K562 (cell line): ENCODE data around the gene HSF5. TPM values are rescaled to one million over a fixed set of nuclear protein-coding genes. Genes with fewer than 3 reads are reported as not detected.
A peak's percentile ranks its signal among the peaks of the same experiment; 100 is the strongest.

Source experiments
- AFF4 ChIP-seq: sonication (generic); formaldehyde crosslinking; IDR thresholded peaks from 2 replicates; pipeline ENCODE4 v1.8.0; 2023; ENCODE audit warnings: mild to moderate bottlenecking, missing genetic modification reagents
- CBX3 ChIP-seq, 2 experiments: IDR thresholded peaks; 1 replicate in 1 of 2; 2 replicates in 1 of 2; pipeline ENCODE4 v1.6.1; 2012; ENCODE audit warnings: inconsistent platforms in 2 of 2, low read length in 2 of 2, borderline replicate concordance in 1 of 2, control low read depth in 1 of 2
- CC2D1A ChIP-seq: fragments of 450-650 bp; IDR thresholded peaks from 2 replicates; pipeline ENCODE4 v1.6.1; 2017; ENCODE audit warnings: mild to moderate bottlenecking
- ELF2 ChIP-seq: fragments of 250-450 bp; sonication (Bioruptor Pico); IDR thresholded peaks from 2 replicates; pipeline ENCODE4 v1.5.0; 2021; ENCODE audit warnings: mild to moderate bottlenecking
- FUS ChIP-seq: fragments of 200-400 bp; formaldehyde crosslinking; optimal IDR thresholded peaks from 2 replicates; pipeline ENCODE3; 2017; ENCODE audit warnings: low read depth, low read length
- GABPB2 ChIP-seq: fragments of 250-450 bp; sonication (Bioruptor Pico); conservative IDR thresholded peaks from 2 replicates; pipeline ENCODE4 v1.5.1; 2021; ENCODE audit warnings: mild to moderate bottlenecking
- GATAD2A ChIP-seq: fragments of 450-650 bp; IDR thresholded peaks from 2 replicates; pipeline ENCODE4 v1.6.1; 2017
- GTF2E2 ChIP-seq: fragments of 200-800 bp; sonication (Bioruptor generic); IDR thresholded peaks from 2 replicates; pipeline ENCODE4 v1.6.1; 2016; ENCODE audit warnings: missing genetic modification characterization, missing compliant biosample characterization
- HDAC1 ChIP-seq, 2 experiments: fragments of 450-650 bp; IDR thresholded peaks; 2 replicates each; pipeline ENCODE4 v1.6.1; 2016 to 2017; ENCODE audit warnings: inconsistent platforms in 1 of 2, mild to moderate bottlenecking in 1 of 2, moderate library complexity in 1 of 2
- HEY1 ChIP-seq: fragments of 250-450 bp; sonication (Bioruptor Pico); IDR thresholded peaks from 2 replicates; pipeline ENCODE4 v1.5.0; 2020; ENCODE audit warnings: mild to moderate bottlenecking, moderate library complexity, borderline replicate concordance
- MYNN ChIP-seq, 2 experiments: sonication (generic); formaldehyde crosslinking in 1 of 2; IDR thresholded peaks; 2 replicates each; pipeline versions ENCODE4 v1.5.0 to v1.6.1; 2016 to 2020; ENCODE audit warnings: antibody characterized with exemption in 1 of 2, missing genetic modification reagents in 1 of 2
- NR2C2 ChIP-seq, 2 experiments: fragments of 200-800 bp in 1 of 2; sonication (Bioruptor generic) in 1 of 2; sonication (generic) in 1 of 2; formaldehyde crosslinking in 1 of 2; IDR thresholded peaks; 2 replicates each; pipeline versions ENCODE4 v1.6.1 to v1.8.0; 2016 to 2022; ENCODE audit warnings: mild to moderate bottlenecking in 1 of 2, missing compliant biosample characterization in 1 of 2, missing genetic modification characterization in 1 of 2, missing genetic modification reagents in 1 of 2
- PML ChIP-seq: IDR thresholded peaks from 2 replicates; pipeline ENCODE4 v1.6.1; 2012; ENCODE audit warnings: low read length, inconsistent platforms
- RBM15 ChIP-seq: fragments of 200-400 bp; formaldehyde crosslinking; IDR thresholded peaks from 2 replicates; pipeline ENCODE4 v1.6.1; 2018; ENCODE audit warnings: mild to moderate bottlenecking, low read length, moderate library complexity; ENCODE audit not compliant: insufficient read depth
- SIN3B ChIP-seq: fragments of 450-650 bp; IDR thresholded peaks from 2 replicates; pipeline ENCODE4 v1.6.1; 2017; ENCODE audit warnings: low read depth, mild to moderate bottlenecking, moderate library complexity
- STAT6 ChIP-seq: sonication (generic); formaldehyde crosslinking; IDR thresholded peaks from 2 replicates; pipeline ENCODE4 v1.8.1; 2023; ENCODE audit warnings: mild to moderate bottlenecking, missing genetic modification reagents
- USF1 ChIP-seq: sonication (generic); formaldehyde crosslinking; IDR thresholded peaks from 2 replicates; pipeline ENCODE4 v1.9.0; 2022; ENCODE audit warnings: mild to moderate bottlenecking, missing genetic modification reagents
- ZBTB17 ChIP-seq: fragments of 450-650 bp; formaldehyde crosslinking; IDR thresholded peaks from 2 replicates; pipeline ENCODE4 v1.4.0; 2020; ENCODE audit warnings: mild to moderate bottlenecking
- ZNF174 ChIP-seq: fragments of 250-450 bp; sonication (Bioruptor Pico); IDR thresholded peaks from 2 replicates; pipeline ENCODE4 v1.4.0; 2020; ENCODE audit warnings: mild to moderate bottlenecking
- ZNF551 ChIP-seq: fragments of 250-450 bp; sonication (Bioruptor Pico); IDR thresholded peaks from 2 replicates; pipeline ENCODE4 v1.5.0; 2021; ENCODE audit warnings: mild to moderate bottlenecking, moderate library complexity
- ZNF561 ChIP-seq: fragments of 450-650 bp; formaldehyde crosslinking; conservative IDR thresholded peaks from 2 replicates; pipeline ENCODE4 v1.4.0; 2020; ENCODE audit warnings: mild to moderate bottlenecking, moderate library complexity
- ZNF830 ChIP-seq: fragments of 250-450 bp; sonication (Bioruptor Pico); IDR thresholded peaks from 2 replicates; pipeline ENCODE4 v1.5.0; 2021; ENCODE audit warnings: mild to moderate bottlenecking
- polyA plus RNA-seq, 8 experiments: library from polyadenylated mRNA; depleted of rRNA in 4 of 8; stranded (reverse) in 5 of 8; unstranded in 3 of 8; fragments of >200 nt; fragmentation: Nextera tagmentation in 2 of 8; fragmentation: Illumina TruSeq in 1 of 8; extraction: Ambion mirVana in 2 of 8; extraction: Trizol in 1 of 8; gene quantifications; 2 replicates each; pipeline versions ENCODE4 v1.2.1 to v1.2.3, GENCODE V29; 2011 to 2014; ENCODE audit warnings: inconsistent platforms in 1 of 8, missing spikeins in 1 of 8
- total RNA-seq, 7 experiments: library from RNA; depleted of rRNA in 6 of 7; stranded (reverse); fragments of >200 nt in 6 of 7; fragmentation: Illumina TruSeq in 2 of 7; extraction: Trizol in 2 of 7; gene quantifications; 2 replicates each; pipeline versions ENCODE4 v1.2.1 to v1.2.3, GENCODE V29; 2011 to 2021; ENCODE audit warnings: low replicate concordance in 1 of 7

Gene HSF5
- total and polyA plus RNA-seq, 9 of the 15 experiments (the other 6 are each of a cell fraction or from before 2014, with no cell fraction given), result 0.04 TPM; not detected in 8

GRCh38 chr17:58417300-58418092, 70.7 kb downstream of the HSF5 start, which contains the start of gene RNF43 (continued):
- TF ChIP-seq STAT6 (CRISPR knock-in tag) (no peak), ZNF551 (no peak), RBM15 (no peak), ZNF174 (CRISPR knock-in tag) (no peak), PML (no peak), GTF2E2 (tag) (no peak), ZNF561 (CRISPR knock-in tag) (no peak), ELF2 (CRISPR knock-in tag) (no peak), GABPB2 (CRISPR knock-in tag) (no peak), CBX3 (IDR thresholded peaks at IDR 0.05; ENCODE audit: borderline replicate concordance in 1 of 2, low read length in 2 of 2) (peak in 1 of 2 experiments; percentile 70; a peak in 1 of 3 replicates), NR2C2 (CRISPR knock-in tag; IDR thresholded peaks at IDR 0.05) (no peak), NR2C2 (tag; IDR thresholded peaks at IDR 0.05) (no peak; the same call in 1 of the 2 replicates), CC2D1A (peak; percentile 91), FUS (no peak), GATAD2A (0 out of 2 replicates have a peak, but pooled peaks have one; percentile 51), ZBTB17 (CRISPR knock-in tag) (no peak), HEY1 (CRISPR knock-in tag) (no peak), SIN3B (peak; percentile 24; the same call in 1 of the 2 replicates), HDAC1 (IDR thresholded peaks at IDR 0.05) (peak in 1 of 2 experiments; percentile 86; a peak in 2 of 4 replicates), ZNF830 (CRISPR knock-in tag) (no peak), AFF4 (no peak), MYNN (IDR thresholded peaks at IDR 0.05) (0 out of 2 replicates have a peak, but pooled peaks have one; percentile 19), MYNN (CRISPR knock-in tag; IDR thresholded peaks at IDR 0.05) (no peak), USF1 (CRISPR knock-in tag) (no peak)
